Measurements from ENCODE around the gene NDUFB7. TPM values are rescaled to one million over a fixed set of nuclear protein-coding genes. Genes with fewer than 3 reads are reported as not detected.

Gene NDUFB7
- total and polyA plus RNA-seq, 2 of the 8 experiments (the other 6 are each of a cell fraction or from before 2014, with no cell fraction given): 151 to 740 TPM

GRCh38 chr19:14550201-14550754 lies 21.6 kb downstream of the NDUFB7 start (continued):
- TF ChIP-seq, protein P1, sequence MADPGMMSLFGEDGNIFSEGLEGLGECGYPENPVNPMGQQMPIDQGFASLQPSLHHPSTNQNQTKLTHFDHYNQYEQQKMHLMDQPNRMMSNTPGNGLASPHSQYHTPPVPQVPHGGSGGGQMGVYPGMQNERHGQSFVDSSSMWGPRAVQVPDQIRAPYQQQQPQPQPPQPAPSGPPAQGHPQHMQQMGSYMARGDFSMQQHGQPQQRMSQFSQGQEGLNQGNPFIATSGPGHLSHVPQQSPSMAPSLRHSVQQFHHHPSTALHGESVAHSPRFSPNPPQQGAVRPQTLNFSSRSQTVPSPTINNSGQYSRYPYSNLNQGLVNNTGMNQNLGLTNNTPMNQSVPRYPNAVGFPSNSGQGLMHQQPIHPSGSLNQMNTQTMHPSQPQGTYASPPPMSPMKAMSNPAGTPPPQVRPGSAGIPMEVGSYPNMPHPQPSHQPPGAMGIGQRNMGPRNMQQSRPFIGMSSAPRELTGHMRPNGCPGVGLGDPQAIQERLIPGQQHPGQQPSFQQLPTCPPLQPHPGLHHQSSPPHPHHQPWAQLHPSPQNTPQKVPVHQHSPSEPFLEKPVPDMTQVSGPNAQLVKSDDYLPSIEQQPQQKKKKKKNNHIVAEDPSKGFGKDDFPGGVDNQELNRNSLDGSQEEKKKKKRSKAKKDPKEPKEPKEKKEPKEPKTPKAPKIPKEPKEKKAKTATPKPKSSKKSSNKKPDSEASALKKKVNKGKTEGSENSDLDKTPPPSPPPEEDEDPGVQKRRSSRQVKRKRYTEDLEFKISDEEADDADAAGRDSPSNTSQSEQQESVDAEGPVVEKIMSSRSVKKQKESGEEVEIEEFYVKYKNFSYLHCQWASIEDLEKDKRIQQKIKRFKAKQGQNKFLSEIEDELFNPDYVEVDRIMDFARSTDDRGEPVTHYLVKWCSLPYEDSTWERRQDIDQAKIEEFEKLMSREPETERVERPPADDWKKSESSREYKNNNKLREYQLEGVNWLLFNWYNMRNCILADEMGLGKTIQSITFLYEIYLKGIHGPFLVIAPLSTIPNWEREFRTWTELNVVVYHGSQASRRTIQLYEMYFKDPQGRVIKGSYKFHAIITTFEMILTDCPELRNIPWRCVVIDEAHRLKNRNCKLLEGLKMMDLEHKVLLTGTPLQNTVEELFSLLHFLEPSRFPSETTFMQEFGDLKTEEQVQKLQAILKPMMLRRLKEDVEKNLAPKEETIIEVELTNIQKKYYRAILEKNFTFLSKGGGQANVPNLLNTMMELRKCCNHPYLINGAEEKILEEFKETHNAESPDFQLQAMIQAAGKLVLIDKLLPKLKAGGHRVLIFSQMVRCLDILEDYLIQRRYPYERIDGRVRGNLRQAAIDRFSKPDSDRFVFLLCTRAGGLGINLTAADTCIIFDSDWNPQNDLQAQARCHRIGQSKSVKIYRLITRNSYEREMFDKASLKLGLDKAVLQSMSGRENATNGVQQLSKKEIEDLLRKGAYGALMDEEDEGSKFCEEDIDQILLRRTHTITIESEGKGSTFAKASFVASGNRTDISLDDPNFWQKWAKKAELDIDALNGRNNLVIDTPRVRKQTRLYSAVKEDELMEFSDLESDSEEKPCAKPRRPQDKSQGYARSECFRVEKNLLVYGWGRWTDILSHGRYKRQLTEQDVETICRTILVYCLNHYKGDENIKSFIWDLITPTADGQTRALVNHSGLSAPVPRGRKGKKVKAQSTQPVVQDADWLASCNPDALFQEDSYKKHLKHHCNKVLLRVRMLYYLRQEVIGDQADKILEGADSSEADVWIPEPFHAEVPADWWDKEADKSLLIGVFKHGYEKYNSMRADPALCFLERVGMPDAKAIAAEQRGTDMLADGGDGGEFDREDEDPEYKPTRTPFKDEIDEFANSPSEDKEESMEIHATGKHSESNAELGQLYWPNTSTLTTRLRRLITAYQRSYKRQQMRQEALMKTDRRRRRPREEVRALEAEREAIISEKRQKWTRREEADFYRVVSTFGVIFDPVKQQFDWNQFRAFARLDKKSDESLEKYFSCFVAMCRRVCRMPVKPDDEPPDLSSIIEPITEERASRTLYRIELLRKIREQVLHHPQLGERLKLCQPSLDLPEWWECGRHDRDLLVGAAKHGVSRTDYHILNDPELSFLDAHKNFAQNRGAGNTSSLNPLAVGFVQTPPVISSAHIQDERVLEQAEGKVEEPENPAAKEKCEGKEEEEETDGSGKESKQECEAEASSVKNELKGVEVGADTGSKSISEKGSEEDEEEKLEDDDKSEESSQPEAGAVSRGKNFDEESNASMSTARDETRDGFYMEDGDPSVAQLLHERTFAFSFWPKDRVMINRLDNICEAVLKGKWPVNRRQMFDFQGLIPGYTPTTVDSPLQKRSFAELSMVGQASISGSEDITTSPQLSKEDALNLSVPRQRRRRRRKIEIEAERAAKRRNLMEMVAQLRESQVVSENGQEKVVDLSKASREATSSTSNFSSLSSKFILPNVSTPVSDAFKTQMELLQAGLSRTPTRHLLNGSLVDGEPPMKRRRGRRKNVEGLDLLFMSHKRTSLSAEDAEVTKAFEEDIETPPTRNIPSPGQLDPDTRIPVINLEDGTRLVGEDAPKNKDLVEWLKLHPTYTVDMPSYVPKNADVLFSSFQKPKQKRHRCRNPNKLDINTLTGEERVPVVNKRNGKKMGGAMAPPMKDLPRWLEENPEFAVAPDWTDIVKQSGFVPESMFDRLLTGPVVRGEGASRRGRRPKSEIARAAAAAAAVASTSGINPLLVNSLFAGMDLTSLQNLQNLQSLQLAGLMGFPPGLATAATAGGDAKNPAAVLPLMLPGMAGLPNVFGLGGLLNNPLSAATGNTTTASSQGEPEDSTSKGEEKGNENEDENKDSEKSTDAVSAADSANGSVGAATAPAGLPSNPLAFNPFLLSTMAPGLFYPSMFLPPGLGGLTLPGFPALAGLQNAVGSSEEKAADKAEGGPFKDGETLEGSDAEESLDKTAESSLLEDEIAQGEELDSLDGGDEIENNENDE (IDR thresholded peaks at IDR 0.05; ENCODE audit: insufficient replicate concordance, low read length): no peak
- TF ChIP-seq SP1 (IDR thresholded peaks at IDR 0.05; ENCODE audit: low read depth, low read length): no peak
- no peak for TF ChIP-seq TCF12 (IDR thresholded peaks at IDR 0.05; ENCODE audit: low read depth, low read length)
- TF ChIP-seq KDM1A (IDR thresholded peaks at IDR 0.05; ENCODE audit: borderline replicate concordance, low read length): no peak
- no peak for TF ChIP-seq CTBP2 (IDR thresholded peaks at IDR 0.05; ENCODE audit: borderline replicate concordance, insufficient read depth, insufficient read length, low read length)
- no peak for TF ChIP-seq CHD1 (IDR thresholded peaks at IDR 0.05; ENCODE audit: low read depth, low read length)

Measured in H1 (cell line).